Purkinje cell (primary cell): ENCODE results near the gene OR5T1. TPM values are rescaled to one million over a fixed set of nuclear protein-coding genes. Genes with fewer than 3 reads are reported as not detected.

Experiments used
- polyA plus RNA-seq: library from polyadenylated mRNA; unstranded; fragments of >200 nt; fragmentation: Nextera tagmentation; gene quantifications from 2 replicates; pipeline ENCODE4 v1.2.1, GENCODE V29; 2014

Gene OR5T1
- polyA plus RNA-seq = not detected in 2 replicates

GRCh38 chr11:56273854-56274253, at the start of gene OR5T1:
Gene OR5T1 (plus strand): TSS chr11:56274154. CDS start chr11:56275639, 1,485 bp downstream.

GRCh38 chr11:56234155-56234554, 39.8 kb upstream of the OR5T1 start, which contains the start of gene OR5T2:
Gene OR5T2 (minus strand): TSS chr11:56234255. CDS start chr11:56233062, 1,193 bp downstream.

GRCh38 chr11:56251954-56252353, 22.0 kb upstream of the OR5T1 start, which contains the start of gene OR5T3:
Gene OR5T3 (plus strand): TSS chr11:56252254. CDS start chr11:56252254, 0 bp downstream.

GRCh38 chr11:56292154-56292553, 18.2 kb downstream of the OR5T1 start, which contains the start of gene OR8H1:
Gene OR8H1 (minus strand): TSS chr11:56292254. CDS start chr11:56291062, 1,192 bp downstream.

GRCh38 chr11:56314844-56315243, 40.9 kb downstream of the OR5T1 start, which contains the start of gene OR8K3:
Gene OR8K3 (plus strand): TSS chr11:56315144. CDS start chr11:56318307, 3,163 bp downstream.

Other genes with a start within 250 kb of the OR5T1 start
- not detected in 2 replicates for gene OR5AS1, start 246.5 kb upstream of the OR5T1 start, polyA plus RNA-seq
- not detected in 2 replicates for gene OR8I2, start 180.8 kb upstream of the OR5T1 start, polyA plus RNA-seq
- gene OR8H2, start 170.5 kb upstream of the OR5T1 start, polyA plus RNA-seq = not detected in 2 replicates
- not detected in 2 replicates for gene OR8H3, start 151.8 kb upstream of the OR5T1 start, polyA plus RNA-seq
- not detected in 2 replicates for gene OR8J3, start 134.0 kb upstream of the OR5T1 start, polyA plus RNA-seq
- not detected in 2 replicates for gene OR8K5, start 113.8 kb upstream of the OR5T1 start, polyA plus RNA-seq
- gene OR5J2, start 97.5 kb upstream of the OR5T1 start, polyA plus RNA-seq = not detected in 2 replicates
- gene OR5T2, start 39.9 kb upstream of the OR5T1 start, polyA plus RNA-seq = not detected in 2 replicates
- gene OR5T3, start 21.9 kb upstream of the OR5T1 start, polyA plus RNA-seq = not detected in 2 replicates
- not detected in 2 replicates for gene OR8H1, start 18.1 kb downstream of the OR5T1 start, polyA plus RNA-seq
- gene OR8K3, start 41.0 kb downstream of the OR5T1 start, polyA plus RNA-seq = not detected in 2 replicates
- not detected in 2 replicates for gene OR8K1, start 71.9 kb downstream of the OR5T1 start, polyA plus RNA-seq
- gene OR8J1, start 80.1 kb downstream of the OR5T1 start, polyA plus RNA-seq = not detected in 2 replicates
- not detected in 2 replicates for gene OR8U1, start 101.5 kb downstream of the OR5T1 start, polyA plus RNA-seq
- gene OR5AL1, start 138.5 kb downstream of the OR5T1 start, polyA plus RNA-seq = not detected in 2 replicates
- gene OR5M3, start 199.2 kb downstream of the OR5T1 start, polyA plus RNA-seq = not detected in 2 replicates
- gene OR5M8, start 217.2 kb downstream of the OR5T1 start, polyA plus RNA-seq = not detected in 2 replicates